Loucy (cell line): ENCODE measurements around the gene ZNF358.
A peak's percentile ranks its signal among the peaks of the same experiment; 100 is the strongest.

ENCODE experiments used
- H2AFZ ChIP-seq: fragments of 200-600 bp; sonication (generic); 2 replicates; pipeline ENCODE4 v1.6.0; 2016; ENCODE audit warnings: antibody characterized with exemption, mild to moderate bottlenecking, low read length, moderate library complexity
- H3F3A ChIP-seq: fragments of 200-600 bp; 2 replicates; pipeline ENCODE4 v1.6.0; 2016; ENCODE audit warnings: antibody characterized with exemption, low read depth, mild to moderate bottlenecking
- H3K27me3 ChIP-seq: fragments of 200-600 bp; sonication (generic); 2 replicates; pipeline ENCODE4 v1.6.1; 2014; ENCODE audit warnings: low read length, mild to moderate bottlenecking; ENCODE audit not compliant: insufficient read depth, poor library complexity, severe bottlenecking
- H3K36me3 ChIP-seq: fragments of 200-600 bp; sonication (generic); 2 replicates; pipeline ENCODE4 v1.6.1; 2016; ENCODE audit warnings: low read length; ENCODE audit not compliant: insufficient read depth
- H3K4me1 ChIP-seq: fragments of 200-600 bp; sonication (generic); 2 replicates; pipeline ENCODE4 v1.5.1; 2014; ENCODE audit warnings: low read length, mild to moderate bottlenecking; ENCODE audit not compliant: insufficient read depth, poor library complexity, severe bottlenecking
- H3K4me2 ChIP-seq: fragments of 200-600 bp; sonication (generic); 2 replicates; pipeline ENCODE4 v1.6.0; 2014; ENCODE audit warnings: antibody characterized with exemption, low read length, low read depth, mild to moderate bottlenecking; ENCODE audit not compliant: poor library complexity, severe bottlenecking
- H3K4me3 ChIP-seq: fragments of 200-600 bp; sonication (generic); 2 replicates; pipeline ENCODE4 v1.5.1; 2014; ENCODE audit warnings: low read length, mild to moderate bottlenecking, mixed read lengths; ENCODE audit not compliant: poor library complexity, severe bottlenecking
- H3K79me2 ChIP-seq: fragments of 200-600 bp; sonication (generic); 2 replicates; pipeline ENCODE4 v1.6.1; 2014; ENCODE audit warnings: low read length; ENCODE audit not compliant: insufficient read depth
- H3K9ac ChIP-seq: fragments of 200-600 bp; sonication (generic); 2 replicates; pipeline ENCODE4 v1.6.0; 2014; ENCODE audit warnings: mild to moderate bottlenecking, low read depth, low read length, moderate library complexity; ENCODE audit not compliant: poor library complexity, severe bottlenecking
- H3K9me2 ChIP-seq: fragments of 200-600 bp; sonication (generic); replicated peaks from 2 replicates; pipeline ENCODE4 v1.6.1; 2016; ENCODE audit warnings: low read depth, low read length, mixed read lengths
- H3K9me3 ChIP-seq: fragments of 200-600 bp; sonication (generic); 2 replicates; pipeline ENCODE4 v1.6.1; 2014; ENCODE audit warnings: mild to moderate bottlenecking, antibody characterized with exemption, low read length, low read depth; ENCODE audit not compliant: insufficient read depth
- H4K20me1 ChIP-seq: fragments of 200-600 bp; sonication (generic); 2 replicates; pipeline ENCODE4 v1.6.0; 2014; ENCODE audit warnings: antibody characterized with exemption, low read length, mild to moderate bottlenecking; ENCODE audit not compliant: insufficient read depth, poor library complexity, severe bottlenecking
- CTCF ChIP-seq: fragments of 200-600 bp; sonication (generic); conservative IDR thresholded peaks from 2 replicates; pipeline ENCODE4 v1.5.1; 2014; ENCODE audit warnings: mild to moderate bottlenecking, antibody characterized with exemption, low read length
- EZH2phosphoT487 ChIP-seq: fragments of 200-600 bp; IDR thresholded peaks from 2 replicates; pipeline ENCODE4 v1.6.1; 2018; ENCODE audit warnings: antibody characterized with exemption, mild to moderate bottlenecking, moderate library complexity, borderline replicate concordance

ZNF358 gene

GRCh38 chr19:7541828-7542443 is 26.0 kb downstream of the ZNF358 start:
- H4K20me1 ChIP-seq = no peaks in the 10 kb centered on the region
- no peaks in the 10 kb centered on the region for H3F3A ChIP-seq
- no peaks in the 10 kb centered on the region for H3K9me2 ChIP-seq
- no peaks in the 10 kb centered on the region for H3K79me2 ChIP-seq
- H3K27me3 ChIP-seq = no peaks in the 10 kb centered on the region
- H3K9me3 ChIP-seq = no peaks in the 10 kb centered on the region
- peaks cover 9% of the 10 kb centered on the region for H3K4me1 ChIP-seq
- H3K36me3 ChIP-seq = no peaks in the 10 kb centered on the region
- TF ChIP-seq EZH2phosphoT487 (no peak), CTCF (no peak)
- H3K9ac ChIP-seq = no peak overlapping the region
- H2AFZ ChIP-seq = no peak overlapping the region
- no peak overlapping the region for H3K4me2 ChIP-seq
- H3K4me3 ChIP-seq = no peak overlapping the region

GRCh38 chr19:7542556-7543348 is 26.8 kb downstream of the ZNF358 start:
- H3K4me3 ChIP-seq = no peak overlapping the region
- no peaks in the 10 kb centered on the region for H4K20me1 ChIP-seq
- H3K79me2 ChIP-seq = no peaks in the 10 kb centered on the region
- TF ChIP-seq EZH2phosphoT487 (no peak), CTCF (no peak)
- no peak overlapping the region for H3K9ac ChIP-seq
- no peaks in the 10 kb centered on the region for H3K36me3 ChIP-seq
- H2AFZ ChIP-seq = no peak overlapping the region
- peaks cover 9% of the 10 kb centered on the region for H3K4me1 ChIP-seq
- H3K9me2 ChIP-seq = no peaks in the 10 kb centered on the region
- no peaks in the 10 kb centered on the region for H3F3A ChIP-seq
- H3K9me3 ChIP-seq = no peaks in the 10 kb centered on the region
- H3K4me2 ChIP-seq = no peak overlapping the region
- H3K27me3 ChIP-seq = no peaks in the 10 kb centered on the region

- Histone ChIP-seq H4K20me1 (no peaks in the 10 kb centered on the region), H3F3A (no peaks in the 10 kb centered on the region), H3K4me2 (no peak overlapping the region), H3K4me1 (peaks cover 9% of the 10 kb centered on the region), H3K79me2 (no peaks in the 10 kb centered on the region), H3K36me3 (no peaks in the 10 kb centered on the region), H2AFZ (no peak overlapping the region), H3K9ac (peak overlapping the region; percentile 12), H3K9me3 (no peaks in the 10 kb centered on the region), H3K27me3 (no peaks in the 10 kb centered on the region), H3K4me3 (no peak overlapping the region), H3K9me2 (no peaks in the 10 kb centered on the region)
- TF ChIP-seq EZH2phosphoT487 (no peak), CTCF (no peak)
Measured at GRCh38 chr19:7544626-7545025, 28.7 kb downstream of the ZNF358 start.
